Fibroblast of skin of left biceps (primary cell): Measurements from ENCODE around the gene SELENOO.

Source experiments
- DNase-seq, 2 experiments: peaks; one replicate each; pipeline ENCODE4 v3.0.0-alpha.2; 2013; ENCODE audit warnings: low read depth in 2 of 2

Gene SELENOO

DNA sequence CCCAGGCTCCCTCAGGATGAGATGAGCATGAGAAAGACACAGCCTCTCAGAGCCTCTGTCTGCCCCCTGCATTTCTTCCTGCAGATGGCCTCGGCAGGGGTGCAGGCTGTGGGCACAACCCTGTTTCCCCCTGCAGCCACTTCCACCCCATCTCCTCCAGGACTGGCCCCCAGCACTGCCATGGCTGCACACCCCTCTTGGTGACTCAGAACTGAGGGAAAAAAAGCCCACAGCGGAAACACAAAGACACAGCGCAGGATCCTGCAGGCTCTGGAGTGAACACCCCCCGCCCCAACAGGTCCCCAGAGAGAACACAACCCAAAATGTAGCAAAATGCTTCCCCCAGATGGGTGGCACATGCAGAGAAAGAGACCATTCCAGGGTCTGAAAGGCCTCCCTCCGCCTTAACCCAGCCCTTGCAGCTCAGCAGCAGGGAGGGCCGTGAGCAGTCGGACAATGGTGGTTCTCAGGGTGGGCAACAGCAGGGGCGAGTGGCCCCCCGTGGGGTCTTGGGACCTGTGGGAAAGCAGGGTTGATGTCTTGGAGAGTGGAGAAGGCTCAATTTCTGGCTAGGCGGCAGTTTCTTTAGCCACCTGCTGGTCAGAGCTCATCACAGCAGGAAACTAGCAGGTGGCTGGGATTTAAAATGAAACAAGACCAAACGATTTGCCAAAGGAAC, 36.1 kb downstream of the SELENOO start:
- no peak for DNase-seq

DNA sequence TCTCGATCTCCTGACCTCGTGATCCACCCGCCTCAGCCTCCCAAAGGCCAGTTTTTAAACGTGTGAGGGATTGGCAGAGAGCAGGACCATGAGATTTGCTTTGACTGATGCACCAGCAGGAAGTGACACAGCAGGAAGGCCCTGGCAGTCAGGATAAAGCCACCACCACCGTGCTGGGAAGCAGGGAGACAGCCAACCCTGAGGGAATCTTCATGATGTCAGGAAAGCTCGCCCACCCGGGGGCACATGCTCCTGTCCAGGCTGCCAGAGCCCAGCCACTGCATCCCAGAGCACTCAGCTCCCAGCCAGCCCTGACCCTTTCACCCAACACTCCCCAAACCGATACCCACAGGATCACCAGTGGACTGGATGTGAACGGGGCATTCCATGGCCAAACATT, 37.9 kb downstream of the SELENOO start:
- DNase-seq = no peak

DNA sequence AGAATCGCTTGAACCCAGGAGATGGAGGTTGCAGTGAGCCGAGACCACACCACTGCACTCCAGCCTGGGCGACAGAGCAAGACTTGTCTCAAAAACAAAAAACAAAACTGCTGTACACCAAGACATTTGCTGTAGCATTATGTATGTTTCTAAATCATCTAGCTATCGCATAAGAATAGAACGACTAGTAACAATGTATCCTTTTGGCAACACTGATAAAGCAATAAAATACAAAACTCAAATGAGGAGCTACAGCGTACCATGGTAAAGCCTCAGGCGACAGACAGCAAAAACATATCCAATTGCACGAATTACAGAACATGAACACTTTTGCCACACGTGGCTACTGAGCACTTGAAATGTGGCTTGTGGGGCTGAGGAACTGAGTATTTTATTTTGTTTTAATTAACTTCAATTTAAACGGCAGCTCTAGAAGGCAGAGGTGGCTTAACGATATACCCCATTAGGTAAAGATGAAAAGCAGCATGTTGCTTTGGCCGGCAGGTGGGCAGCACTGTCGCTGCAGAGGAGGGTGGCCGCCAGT, 41.7 kb downstream of the SELENOO start:
- DNase-seq = no peak

GRCh38 chr22:50243685-50244419, 43.0 kb downstream of the SELENOO start:
- DNase-seq = no peak

- peak; percentile 61 to 68 for DNase-seq
These were observed 43.8 kb downstream of the SELENOO start, which contains the start of gene TUBGCP6 for GRCh38 chr22:50244420-50245213. Gene TUBGCP6, minus strand, starts transcription at chr22:50245023. Its CDS starts 564 bp downstream, at chr22:50244459.

DNA sequence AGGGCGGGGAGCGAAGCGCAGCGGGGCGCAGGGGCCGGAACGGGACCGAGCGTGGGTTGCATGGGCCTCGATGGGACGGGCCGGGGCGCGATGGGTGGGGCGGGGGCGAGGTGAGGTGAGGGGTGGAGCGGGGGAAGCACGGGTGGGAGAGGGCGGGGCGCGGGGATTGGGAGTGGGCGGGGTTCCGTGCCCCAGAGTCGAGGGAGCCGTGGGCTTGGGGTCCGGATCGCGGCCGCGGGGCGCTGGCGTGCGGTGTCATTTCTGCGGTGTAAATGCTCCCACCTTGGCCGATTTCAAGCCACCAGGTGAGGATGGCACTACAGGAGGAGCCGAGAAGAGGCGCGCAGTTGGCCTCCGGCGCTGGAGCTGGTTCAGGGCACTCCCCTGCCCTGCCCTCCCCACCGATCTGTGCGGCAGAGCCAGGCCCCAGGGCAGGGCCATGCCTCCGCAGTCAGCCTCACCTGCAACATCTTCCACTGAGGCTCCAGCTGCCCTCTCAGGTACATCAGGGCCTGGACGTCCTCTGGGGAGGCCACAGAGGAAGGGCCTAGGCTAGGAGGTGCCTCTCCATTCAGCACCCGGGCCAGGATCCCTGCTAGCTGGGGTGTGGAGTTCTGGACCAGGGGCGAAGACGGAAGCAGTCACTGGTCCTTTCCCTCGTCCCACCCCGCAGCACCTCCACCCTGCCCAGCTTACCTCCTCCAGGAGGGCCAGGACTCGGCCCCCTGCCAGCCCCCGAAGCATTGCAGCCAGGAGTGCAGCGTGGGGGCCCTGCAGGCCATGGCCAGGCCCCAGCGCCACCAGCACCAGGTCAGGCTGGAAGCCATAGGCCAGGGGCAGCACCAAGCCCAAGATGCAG, 44.6 kb downstream of the SELENOO start:
- DNase-seq = no peak

GRCh38 chr22:50246242-50247175, 45.7 kb downstream of the SELENOO start:
- DNase-seq = no peak

DNA sequence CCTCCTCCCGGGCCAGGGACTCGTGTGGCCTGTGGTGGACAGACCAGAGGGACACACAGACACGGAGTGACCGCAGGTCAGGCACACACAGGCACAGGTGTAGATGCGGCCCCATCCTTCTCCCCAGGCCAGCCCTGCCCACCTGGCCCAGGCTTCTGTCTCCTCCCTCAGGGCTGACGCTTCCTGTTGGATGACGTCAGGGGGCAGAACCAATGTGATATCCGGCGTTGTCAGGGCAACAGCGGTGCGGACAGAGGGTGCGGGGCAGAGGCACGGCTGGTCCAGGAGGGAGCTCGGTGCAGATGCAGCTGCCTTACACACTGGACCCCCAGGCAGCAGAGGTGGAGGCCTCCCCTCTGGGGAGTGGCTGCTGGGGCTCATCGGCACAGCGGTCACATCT, 46.9 kb downstream of the SELENOO start:
- no peak for DNase-seq

DNA sequence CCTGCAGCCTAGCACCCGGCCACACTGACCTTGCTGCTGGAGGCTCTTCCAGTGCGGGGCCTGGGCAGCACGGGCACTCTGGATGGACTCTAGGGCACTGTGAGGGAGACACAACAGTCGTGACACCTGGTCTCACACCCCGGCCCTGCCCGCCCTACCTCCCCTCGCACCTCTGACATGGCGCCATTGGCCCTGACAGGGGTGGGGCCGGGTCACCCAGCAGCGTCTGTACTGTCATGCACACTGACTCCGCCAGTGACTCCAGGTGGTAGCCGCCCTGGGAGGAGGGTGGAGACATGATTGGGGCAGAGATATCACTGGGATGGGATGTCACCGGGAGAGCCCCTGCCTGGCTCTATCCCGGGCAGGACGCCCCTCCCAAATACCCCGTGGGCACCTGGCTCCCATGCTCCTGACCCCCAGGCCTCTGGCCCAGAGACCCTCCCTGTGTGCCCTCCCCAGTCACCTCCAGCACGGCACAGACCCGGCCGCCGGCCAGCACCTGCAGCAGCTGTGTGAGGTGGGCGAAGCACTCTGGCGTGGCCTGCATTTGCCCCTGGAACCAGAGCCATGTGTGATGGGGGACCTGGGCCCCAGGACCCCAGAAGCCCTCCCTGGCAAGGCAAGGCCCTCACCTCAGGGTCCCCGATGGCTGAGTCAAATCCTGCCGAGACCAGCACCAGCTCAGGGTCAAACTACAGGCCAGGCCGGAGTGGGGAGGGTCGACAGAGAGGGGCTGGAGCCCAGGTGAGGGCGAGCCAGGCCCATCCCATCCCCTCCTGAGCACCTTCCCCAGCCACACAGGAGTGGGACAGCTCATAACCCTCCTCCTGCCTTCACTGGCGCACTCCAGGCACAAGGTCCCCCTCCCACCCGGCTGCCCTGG, 47.6 kb downstream of the SELENOO start:
- DNase-seq = no peak

DNA sequence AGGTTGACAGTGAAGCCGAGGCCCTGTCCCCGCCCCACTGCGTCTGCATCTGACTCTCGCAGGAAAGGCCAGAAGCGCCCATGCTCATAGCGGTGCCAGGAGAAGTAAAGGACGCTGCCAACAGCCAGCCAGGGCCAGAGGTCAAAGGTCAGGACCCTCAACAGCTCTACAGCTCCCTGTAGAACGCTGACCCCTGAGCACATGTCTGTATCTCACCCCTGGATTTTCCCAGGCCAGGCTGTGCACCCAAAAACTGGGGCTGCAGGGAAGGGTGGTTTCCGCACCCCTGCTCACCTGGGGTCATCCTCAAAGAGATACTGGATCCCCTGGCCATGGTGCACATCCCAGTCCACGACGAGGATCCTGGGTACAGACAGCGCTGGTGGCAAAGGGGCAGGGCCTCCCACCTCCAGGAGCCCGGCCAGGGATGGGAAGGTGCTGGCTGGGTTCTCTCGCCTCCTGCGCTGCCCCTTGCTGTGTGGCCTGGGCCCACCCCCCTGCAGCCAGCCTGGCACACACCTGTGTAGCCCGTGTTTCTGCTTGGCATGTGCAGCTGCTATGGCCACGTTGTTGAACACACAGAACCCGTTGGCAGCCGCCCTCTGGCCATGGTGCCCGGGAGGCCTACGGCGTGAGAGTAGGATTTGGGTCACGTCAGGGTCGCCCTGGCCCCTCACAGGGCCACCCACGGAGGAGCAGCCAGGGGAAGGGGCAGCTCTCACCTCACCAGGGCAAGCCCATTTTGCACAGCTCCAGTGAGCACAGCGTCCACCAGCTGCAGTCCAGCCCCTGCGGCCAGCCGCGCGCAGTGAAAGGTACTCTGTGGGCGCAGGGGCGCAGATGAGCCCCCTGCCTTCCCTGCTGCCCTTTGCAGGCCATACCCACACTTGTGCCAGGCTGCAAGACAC, 48.8 kb downstream of the SELENOO start:
- DNase-seq = no peak

- no peak for DNase-seq
These were observed 49.4 kb downstream of the SELENOO start for GRCh38 chr22:50250249-50250554.

- peak in 1 of 2 experiments; percentile 45 for DNase-seq
These were observed 50.0 kb downstream of the SELENOO start, which contains the start of gene HDAC10 for GRCh38 chr22:50250555-50251476. Gene HDAC10, minus strand, starts transcription at chr22:50251265. Its CDS starts 233 bp downstream, at chr22:50251032.

DNA sequence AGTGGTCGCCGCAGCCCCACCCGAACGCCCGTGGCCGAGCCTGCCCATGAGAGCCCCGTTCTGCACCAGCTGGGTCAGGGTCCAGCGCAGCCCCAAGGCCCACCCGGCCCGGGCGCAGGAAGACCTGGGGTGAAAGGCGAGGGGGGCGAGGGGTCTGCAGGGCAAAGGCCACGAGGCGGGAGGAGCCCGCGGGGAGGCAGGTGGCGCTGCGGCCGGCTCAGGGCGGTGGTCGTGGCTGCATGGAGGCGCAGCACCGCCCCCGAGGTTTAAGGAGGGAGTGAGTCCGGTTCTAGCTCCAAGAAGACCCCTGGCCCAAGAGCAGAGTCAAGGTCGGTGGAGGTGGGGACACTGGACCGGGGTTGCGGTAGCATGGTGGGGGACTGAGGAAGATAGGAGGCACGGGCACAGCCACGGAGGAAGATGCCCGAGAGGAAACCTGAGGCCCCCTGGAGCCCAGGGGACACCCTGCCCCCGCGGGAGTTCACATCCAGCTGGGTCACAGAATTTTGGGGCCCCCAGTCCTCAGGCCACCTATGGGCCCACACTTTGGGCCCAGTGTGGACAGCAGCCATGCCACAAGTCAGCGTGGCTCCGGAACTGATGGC, 50.8 kb downstream of the SELENOO start:
- no peak for DNase-seq

DNA sequence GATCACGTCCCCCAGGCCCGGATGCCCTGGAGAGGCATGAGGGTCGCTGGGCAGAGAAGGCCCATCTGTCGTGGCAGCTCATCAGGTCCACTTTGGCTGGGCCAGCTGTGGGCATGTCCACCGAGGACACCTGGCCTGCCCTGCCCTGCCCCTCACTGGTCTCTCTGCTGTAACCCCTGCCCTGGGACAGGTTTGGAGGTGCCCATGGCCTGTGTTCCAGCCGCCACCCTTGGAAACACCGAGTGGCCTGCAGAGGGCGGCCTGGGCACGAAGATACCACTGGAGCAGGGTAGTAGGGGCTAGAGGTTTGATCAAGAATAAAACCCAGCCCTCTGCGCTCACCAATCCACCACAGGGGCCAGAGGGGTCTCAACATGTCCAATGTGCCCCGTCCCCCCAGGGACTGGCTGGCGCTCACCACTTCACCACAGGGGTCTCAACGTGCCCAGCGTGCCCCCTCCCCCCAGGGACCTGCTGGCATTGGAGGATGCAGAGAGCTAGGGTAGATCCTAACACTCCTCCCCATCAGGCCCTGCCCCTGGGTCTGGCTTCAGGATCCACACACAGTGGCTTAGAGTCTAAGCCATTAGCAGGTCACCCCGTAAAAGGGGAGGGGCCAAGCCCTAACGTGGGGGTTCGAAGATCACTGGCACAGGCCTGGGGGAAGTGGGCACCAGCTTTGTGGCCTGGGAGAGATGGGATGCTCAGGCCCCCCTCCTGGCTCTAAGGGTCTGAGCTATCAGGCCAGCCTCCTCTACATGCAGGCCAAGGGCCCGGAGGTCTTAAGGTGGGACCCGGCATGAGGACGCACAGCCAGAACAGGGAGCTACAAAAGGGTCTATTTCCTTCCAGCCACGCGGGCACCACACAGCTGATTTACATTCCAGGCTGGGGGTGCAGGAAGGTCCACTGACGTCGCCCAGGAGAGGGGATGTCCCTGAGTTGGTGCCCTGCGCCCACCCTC, 51.6 kb downstream of the SELENOO start:
- no peak for DNase-seq
